Activated T-cell treated with anti-CD3 and anti-CD28 coated beads, Interleukin-2, amount 50 U/mL, for 1 hour (primary cell): Measurements from ENCODE around the gene TNK2.
"Not testable (repeated sequence)": the region's sequence is repeated elsewhere in the genome, so short reads cannot be mapped to it uniquely, and the experiment has no call there.

ENCODE experiments used
- DNase-seq: peaks from one replicate; pipeline ENCODE4 v3.0.0-alpha.2; 2020

TNK2 gene

DNA sequence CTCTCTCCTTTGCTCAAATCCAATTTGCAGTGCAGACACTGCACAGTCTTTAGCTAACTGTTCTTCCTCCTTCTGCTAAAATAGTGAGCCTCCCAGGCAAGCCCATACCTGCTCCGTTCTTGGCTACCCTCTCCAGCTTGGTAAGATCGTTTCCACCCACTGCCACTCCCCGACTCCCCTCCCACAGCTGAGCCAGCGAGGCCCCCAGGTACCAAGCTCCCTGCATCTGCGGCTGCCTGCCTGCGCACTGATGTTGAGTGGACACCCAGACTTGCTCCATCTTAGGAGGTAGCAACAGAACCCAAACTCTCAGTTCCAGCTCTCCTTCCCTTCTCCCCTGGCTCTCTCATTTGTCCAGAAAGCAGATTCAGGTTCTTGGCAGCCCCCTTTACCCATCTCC lies 7.9 kb upstream of the TNK2 start:
- no peak for DNase-seq

DNA sequence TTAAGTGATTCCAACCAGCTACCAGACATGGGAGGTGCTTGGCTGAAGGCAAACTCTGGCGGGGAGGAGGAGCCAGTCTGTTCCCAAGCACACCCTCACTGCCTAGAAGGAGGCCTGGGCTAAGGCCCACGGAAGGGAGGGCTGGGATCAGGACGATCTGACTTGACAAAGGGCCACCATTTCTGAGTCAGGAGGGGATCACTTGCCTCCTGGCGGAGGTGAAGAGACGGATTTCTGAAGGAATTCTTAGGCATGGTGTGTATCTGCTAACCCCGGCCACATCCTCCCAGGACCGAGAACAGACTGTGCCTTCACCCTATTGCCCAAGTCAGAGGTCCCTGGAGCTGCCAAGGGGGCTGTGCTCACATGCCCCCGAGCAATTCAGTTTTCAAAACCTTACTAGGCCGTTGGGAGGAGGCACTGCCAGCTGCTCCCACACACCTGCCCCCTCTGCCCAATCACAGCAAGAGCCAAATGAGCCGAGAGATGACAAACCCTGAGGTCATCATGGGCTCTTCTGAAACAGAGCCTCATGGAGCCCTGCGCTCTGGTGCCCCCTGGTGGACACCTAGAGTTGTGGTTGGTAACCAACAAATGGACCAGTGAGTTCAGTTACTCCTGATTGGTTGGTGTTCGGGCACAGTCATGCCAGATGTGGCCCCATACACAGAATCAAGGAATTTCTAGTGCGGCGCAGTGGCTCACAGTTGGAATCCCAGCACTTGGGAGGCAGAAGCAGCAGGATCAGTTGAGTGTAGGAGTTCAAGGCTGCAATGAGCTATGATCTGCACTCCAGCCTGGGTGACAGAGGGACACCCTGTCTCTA lies 6.5 kb upstream of the TNK2 start:
- DNase-seq: peak; percentile 92

DNA sequence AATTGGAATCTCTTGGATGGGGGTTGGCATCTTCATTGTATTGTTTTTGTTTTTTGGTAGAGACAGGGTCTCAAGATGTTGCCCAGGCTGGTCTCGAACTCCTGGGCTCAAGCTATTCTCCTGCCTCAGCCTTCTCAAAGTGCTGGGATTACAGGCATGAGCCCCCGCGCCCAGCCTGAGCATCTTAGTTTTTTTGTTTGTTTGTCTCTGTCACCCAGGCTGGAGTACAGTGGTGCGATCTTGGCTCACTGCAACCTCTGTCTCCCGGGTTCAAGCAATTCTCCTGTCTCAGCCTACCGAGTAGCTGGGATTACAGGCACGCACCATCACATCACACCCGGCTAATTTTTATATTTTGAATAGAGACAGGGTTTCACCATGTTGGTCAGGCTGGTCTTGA lies 5.8 kb upstream of the TNK2 start:
- DNase-seq: not testable (repeated sequence)

DNA sequence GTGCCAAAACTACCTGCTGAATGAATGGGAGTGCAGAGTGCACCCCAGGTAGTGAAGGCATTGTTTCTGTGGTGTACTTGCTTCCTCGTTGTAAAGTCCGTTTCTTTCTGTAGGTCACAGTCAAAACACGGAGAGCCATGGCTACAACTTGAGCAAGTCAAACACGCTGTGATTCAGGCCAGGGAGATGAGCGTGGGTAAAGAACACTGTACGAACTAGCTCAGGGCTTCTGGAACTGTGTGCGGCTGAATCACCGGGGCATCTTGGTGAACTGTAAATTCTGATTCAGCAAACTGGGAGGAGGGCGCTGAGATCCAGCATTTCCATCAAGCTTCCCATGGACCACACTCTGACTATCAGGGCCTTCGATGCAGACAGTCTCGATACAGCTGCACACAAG lies 5.0 kb upstream of the TNK2 start:
- DNase-seq: no peak

DNA sequence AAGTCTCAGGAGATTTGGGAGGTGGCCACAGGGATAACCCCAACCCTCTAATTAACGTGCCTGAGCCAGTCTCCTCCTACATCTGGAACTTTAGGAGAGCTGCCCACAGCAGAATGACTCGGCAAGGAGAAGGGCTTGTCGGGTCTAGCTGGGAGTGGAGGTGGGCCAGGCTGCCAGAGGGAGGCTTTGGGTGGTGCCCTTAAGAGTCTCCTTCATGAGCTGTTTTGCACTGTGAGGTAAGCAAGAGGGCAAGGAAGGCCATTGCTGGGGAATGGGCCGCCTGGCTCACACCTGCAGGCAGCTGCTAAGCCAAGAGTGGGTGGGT lies 3.6 kb upstream of the TNK2 start:
- no peak for DNase-seq

DNA sequence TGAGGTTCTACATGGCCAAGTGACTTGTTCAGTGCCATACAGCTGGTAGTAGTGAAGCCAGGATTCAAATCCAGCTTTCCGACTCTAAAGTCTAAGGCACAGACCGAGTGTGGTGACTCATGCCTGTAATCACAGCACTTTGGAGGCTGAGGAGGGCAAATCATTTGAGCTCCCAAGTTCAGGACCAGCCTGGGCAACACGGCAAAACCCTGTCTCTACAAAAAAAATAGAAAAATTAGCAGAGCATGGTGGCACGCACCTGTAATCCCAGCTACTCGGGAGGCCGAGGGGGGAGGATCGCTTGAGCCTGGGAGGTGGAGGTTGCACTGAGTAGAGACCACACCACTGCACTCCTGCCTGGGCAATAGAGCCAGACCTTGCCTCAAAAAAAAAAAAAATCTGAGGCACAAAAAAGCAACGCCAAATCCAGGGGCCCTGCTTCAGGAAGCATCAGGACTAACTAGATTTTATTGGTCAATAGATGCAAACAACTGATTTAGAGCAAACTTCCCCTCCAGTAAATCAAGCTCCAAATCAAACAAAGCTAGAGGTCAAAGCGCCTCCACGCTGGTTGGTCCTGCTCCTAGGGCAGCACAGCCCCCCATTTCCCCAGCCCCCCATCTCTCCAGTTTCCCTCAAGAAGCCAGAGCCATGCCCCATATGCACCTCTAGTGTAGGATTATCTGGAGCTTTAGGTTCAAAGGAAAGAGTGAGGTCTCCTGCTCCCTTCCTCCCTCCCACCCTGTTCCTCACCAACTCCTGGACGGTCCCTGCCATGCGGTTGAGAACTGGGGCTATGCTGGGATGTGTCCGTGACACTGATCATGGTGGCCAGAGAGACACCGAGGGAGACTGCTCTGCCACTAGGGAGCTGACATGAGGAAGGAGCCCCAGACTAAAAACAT lies 2.9 kb upstream of the TNK2 start:
- DNase-seq: no peak

DNA sequence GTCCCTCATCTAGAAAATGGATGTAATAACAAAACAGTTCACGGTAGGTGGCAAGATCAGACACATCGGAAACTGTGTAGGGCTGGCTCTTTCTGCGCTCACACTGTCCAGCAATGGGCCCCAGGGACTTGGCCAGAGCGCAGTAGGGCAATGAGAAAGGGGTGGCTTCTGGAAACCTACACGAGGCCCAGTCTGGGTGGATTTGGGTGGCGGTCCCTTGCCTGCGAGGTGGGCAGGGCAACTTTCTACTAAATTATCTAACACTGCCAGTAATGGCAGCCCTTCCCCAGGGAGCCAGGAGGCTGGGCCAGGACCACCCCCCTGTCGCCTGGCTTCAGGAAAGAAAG lies 2.1 kb upstream of the TNK2 start:
- no peak for DNase-seq

DNA sequence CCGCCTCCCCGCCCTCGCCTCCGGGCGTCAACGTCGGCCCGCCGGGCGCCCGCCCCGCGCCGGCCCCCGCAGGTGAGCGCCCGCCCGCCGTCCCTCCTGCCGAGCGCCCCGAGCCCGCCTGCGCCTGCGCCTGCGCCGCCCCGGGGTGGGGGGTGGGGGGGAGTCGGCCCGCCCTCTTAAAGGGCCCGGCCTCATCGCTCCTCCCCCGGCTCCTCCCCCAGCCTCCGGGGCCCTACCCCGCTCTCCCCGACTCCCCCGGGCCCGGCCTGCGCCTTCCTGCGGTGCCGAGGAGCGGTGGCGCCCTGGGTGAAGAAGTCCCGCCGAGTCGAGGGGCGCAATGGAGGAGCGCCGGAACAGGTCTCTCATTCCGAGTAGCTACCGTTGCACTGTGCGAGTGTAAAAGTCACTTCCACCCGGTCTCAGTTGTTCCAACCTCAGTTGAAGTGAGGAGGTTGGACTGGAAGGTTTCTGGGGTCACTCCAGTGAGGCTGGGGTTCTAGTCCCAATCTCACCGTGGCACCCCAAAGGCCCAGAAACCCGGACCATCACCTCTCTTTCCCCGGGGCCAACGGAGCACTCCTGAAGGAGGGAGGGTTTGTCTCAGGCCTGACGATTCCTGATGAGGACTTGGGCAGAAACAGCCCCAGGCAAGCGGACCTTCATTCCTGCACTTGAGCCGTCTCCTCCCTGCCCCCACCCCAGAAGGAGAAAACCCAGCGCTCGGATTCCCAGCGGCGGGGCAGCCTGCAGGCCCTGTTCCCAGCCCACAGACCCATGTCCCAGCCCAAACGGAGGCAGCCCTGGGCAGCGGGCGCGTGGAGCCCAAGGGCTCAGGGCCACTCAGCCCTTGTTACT lies 1.5 kb upstream of the TNK2 start:
- peak; percentile 95 for DNase-seq

DNA sequence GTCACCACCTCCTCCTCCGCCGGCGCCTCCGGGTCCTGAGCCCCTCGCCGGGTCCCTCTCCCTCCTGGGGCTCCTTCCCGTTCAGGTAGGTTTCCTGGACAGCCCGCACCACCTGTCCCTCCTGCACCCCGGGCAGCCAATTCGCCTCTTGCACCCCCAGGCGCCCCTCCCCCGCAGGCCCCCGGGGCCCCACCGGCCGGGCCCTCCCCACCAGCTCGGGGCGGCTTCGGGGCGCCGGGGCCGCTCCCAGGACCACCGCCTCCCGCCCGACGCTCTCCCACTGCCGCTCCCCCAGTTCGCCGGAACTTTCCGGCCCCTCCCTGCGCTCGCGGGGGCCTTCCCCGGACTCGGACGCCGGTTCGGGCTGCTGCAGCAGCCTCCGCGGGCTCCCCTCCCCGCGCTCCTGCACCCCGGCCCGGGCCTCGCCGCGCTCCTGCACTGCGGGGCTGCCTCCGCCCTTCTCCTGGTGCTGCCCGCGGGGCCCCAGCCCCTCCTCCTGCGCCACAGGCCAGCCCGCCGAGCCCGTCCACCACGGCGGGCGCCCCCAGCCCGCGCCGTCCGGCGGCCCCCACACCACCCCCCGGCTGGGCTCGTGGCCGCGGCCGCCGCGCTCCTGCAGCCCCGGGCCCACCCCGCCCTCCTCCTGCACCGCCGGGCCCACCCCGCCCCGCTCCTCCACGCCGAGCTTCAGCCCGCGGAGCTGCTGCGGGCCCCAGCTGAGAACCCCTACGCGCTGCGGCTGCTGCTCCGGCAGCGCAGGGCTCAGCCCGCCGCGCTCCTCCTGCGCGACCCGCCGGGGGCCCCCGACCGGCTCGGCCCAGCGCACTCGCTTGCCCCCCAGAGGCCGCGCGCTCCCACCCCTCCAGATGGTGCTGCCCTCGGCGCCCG lies 587 bp upstream of the TNK2 start:
- DNase-seq: no peak

DNA sequence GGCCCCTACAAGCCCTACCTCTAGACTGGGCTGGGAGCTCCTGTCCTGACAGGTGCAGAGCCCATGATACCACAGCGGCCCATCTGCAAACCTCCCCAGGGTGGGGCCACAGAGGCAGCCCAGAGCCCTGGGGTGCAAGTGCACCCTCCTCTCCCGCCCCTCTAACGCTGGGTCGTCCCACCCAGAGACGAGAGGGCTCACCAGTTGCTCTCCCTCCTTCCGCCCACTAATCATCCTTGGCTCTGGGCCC lies 742 bp downstream of the TNK2 start:
- peak; percentile 60 for DNase-seq

DNA sequence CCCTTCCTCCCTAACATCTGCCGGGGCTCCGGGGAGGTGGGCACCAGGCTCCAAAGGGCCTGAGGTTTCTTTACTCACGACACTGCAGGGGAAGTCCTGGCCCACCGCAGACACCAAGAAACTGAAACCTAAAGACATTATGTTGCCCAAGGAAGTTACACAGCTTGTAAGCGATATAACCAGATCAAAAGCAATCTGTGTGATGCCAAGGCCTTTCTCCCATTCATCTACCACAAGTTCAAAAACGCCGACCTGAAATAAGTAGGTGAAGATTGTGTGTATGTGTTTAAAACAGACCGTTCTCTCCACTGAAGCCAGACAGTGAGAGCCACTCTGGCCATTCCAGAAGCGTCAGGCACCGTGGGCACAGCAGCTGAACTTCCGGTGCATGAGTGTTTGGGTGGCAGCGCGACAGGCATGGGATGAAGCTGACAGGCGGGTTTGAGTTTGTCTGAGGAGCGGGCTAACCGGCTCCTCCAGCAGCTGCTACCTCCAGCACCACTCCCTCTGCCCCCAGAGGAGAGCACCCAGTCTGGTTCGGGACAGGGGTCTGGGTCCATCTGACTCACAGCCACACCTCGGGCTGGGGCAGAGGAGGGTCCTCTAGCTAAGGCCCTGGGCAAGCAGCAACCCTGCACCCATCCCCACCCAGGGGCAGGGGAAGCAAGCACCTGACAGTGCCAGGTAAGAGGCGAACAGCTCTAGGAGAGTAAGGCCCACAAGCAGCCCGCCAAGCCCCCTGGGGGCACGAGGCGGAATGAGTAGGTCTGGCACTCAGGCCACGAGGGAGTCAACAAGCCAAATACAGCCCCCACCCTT lies 1.3 kb downstream of the TNK2 start:
- peak; percentile 73 for DNase-seq

DNA sequence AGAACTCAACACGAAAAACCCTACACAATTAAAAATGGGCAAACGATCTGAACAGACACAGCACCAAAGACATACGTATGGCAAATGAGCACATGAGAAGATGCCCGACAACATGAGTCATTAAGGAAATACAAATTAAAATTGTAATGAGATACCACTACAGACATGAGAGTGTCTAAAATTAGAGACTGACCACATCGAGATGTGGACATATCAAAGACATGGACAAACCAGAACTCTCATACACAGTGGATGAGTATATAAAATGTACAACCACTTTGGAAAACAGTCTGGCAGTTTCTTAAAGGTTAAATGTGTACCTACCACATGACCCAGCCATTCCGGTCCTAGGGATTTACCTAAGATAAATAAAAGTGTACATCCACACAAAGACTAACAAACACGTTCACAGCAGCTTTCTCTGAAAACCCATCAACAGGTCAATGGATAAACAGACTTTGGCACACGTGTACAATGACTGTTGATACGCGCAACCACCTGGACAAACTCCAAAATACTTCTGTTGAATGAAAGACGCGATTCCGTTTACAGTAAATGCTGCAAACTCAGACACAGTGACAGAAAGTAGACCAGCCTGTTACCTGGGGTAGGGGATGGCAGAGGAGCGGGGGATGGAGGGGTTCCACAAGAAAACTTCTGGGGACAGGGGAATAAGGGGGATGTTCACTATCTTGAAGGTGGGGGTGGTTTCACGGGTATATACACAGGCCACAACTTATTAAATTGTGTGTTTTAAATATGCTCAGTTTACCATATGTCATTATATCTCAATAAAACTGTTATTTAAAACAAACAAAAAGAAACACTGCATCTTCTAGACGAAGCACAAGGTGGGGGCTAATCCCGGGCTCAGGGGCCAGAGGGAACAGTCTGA lies 2.1 kb downstream of the TNK2 start:
- DNase-seq: no peak

DNA sequence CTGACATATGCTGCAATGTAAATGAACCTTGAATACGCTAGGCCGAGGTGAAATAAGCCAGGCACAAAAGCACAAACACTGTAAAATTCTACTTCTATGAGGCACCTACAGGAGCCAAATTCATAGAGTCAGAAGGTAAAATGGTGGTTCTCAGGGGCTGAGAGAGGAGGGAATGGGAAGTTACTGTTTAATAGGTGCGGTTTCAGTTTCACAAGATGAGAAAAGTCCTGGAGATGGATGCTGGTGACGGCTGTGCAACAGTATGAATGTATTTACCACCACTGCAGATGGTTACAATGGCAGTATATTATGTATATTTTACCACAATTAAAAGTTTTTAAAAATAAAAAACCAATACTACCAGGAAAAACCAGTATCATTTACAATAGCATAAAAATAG lies 4.0 kb downstream of the TNK2 start:
- no peak for DNase-seq

DNA sequence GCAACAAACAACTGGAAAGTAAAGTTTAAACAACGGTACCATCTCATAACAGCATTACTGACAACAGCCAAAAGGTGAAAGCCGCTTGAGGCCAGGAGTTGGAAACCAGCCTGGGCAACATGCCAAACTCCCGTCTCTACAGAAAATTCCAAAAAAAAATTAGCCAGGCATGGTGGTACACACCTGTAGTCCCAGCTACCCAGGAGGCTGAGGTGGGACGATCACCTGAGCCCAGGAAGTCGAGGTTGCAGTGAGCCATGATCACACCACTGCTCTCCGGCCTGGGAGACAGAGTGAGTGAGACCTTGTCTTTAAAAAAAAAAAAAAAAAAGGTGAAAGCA lies 4.4 kb downstream of the TNK2 start:
- DNase-seq: no peak

DNA sequence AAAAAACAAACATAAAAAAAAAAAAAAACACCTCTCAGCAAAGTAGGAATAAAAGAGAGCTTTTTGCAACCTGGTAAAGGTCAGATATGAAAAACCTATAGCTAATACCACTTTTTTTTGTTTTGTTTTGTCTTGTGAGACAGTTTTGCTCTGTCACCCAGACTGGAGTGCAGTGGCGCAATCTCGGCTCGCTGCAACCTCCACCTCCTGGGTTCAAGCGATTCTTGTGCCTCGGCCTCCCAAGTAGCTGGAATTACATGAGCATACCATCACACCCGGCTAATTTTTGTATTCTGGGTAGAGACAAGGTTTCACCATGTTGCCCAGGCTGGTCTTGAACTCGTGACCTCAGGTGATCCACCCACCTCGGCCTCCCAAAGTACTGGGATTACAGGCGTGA lies 5.7 kb downstream of the TNK2 start:
- DNase-seq: not testable (repeated sequence)

DNA sequence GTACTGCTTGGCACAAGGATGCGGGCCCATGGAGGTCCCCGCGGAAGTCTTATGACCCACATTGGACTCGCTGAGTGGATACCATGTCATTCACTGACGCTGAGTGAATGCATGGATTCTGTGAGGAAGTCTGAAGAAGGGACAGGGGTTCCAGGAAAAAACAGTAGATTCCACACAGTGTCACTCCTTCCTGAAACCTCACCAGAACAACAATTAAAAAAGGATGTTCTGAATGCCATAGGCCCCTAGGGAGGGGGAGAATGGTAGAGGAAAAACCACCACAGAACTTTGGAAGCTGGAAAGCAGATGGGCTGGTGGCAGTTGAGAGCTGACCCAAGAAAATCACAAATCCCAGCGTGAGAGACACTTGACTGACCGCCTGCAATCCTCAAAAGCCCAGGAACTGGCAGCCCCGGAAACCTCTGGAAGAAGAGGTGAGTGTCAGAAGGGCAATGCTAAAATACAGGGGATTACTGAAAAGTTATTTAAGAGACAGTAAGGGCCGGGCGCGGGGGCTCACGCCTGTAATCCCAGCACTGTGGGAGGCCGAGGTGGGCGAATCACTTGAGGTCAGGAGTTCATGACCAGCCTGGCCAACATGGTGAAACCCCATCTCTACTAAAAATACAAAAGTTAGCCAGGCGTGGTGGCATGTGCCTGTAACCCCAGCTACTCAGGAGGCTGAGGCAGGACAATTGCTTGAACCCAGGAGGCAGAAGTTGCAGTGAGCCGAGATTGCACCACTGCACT lies 6.3 kb downstream of the TNK2 start:
- DNase-seq: not testable (repeated sequence)

DNA sequence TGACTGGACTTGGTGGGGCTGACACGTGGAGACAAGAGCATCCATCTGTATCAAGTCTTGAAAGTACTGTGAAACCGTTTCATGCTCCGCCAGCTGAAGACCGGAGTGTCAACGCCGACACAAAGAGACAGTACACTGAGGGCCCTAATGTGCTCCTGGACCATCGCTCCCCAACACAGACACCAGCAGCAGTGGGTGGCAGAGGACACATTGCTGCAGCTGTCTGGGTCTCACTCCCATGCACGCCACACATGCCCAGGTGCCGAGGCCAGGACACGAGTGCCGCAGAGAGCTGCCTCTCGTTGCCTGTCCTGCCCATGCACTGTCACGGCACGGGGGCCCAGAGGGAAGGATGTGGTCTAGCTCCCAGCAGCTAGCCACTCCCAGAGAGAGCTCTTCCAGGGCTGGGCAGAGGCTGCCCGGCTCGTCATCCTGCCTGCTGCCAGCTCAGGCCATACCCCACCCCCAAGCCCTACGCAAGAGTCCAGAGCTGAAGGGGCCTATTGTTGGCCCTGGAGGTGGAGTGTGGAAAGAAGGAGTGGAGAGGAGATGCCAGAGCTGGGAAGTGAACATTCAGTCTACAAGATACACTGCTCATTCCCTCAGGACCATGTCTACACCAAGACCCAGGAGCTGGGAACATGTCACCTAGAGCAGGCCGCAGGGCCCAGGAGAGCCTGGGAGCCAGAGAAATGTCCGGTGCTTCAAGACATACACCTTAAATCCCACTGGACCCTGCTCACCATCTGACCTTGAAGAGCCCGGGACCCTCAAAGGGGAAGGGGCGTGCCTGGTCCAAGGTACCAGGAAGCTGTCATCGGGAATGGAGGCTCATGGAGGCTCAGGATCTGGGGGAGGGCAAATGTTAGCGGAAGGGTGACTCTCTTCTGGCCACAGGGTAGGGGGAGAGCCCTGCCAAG lies 7.7 kb downstream of the TNK2 start:
- no peak for DNase-seq

DNA sequence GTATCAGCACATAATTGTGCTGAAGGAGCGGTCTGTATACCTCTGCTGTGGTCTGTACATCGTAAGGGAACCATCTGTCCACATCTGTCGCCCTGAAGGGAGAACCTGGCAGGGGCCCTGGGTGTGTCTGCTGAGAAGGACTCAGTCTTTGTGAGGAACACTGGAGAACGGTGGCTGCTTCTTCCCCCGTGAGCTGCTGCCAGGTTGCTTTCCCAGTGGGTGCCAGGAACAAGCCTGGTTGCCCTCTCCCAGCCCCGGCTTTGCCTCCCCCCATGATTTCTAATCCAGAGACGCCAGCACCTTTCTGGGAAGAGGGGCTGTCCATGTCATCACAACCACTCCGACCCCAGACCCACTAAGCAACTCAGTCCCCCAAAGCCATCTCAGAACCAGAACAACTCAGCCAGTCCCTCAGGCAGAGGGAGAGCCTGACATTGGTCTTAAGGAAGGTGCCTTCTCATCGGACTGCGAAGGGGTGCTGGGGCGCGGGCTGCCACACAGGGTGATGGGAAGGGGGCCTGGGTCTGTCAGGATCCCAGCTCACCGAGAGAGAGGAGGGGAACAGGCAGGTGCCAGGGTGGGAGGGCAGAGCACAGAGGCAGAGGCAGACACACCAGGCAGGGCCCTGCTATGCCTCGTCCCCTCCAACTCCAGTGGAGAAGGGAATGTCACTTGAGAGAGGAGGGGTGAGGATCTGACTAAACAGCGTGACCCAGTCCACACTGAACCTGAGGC lies 8.5 kb downstream of the TNK2 start:
- DNase-seq: no peak
